ENCODE data around the gene FIGN.

FIGN gene

GRCh38 chr2:163681745-163682144 lies 54.1 kb downstream of the FIGN start:
- Histone ChIP-seq H3K36me3 (ENCODE audit: insufficient read depth, low read length) (no peaks in the 10 kb centered on the region), H3K27ac (ENCODE audit: low read depth, low read length) (no peak overlapping the region), H3K27me3 (ENCODE audit: control insufficient read depth in 1 of 2, insufficient read depth in 2 of 2, low read length in 2 of 2) (no peaks in the 10 kb centered on the region), H3K4me1 (ENCODE audit: insufficient read depth, low read length) (no peaks in the 10 kb centered on the region), H3K9ac (ENCODE audit: low read length) (no peak overlapping the region), H3K9me3 (ENCODE audit: low read length) (no peaks in the 10 kb centered on the region), H3K4me3 (ENCODE audit: low read depth in 1 of 2, low read length in 2 of 2) (no peak overlapping the region)

- Histone ChIP-seq H3K4me3 (ENCODE audit: low read depth in 1 of 2, low read length in 2 of 2) (no peak overlapping the region), H3K27me3 (ENCODE audit: control insufficient read depth in 1 of 2, insufficient read depth in 2 of 2, low read length in 2 of 2) (no peaks in the 10 kb centered on the region), H3K9me3 (ENCODE audit: low read length) (no peaks in the 10 kb centered on the region), H3K36me3 (ENCODE audit: insufficient read depth, low read length) (no peaks in the 10 kb centered on the region), H3K9ac (ENCODE audit: low read length) (no peak overlapping the region), H3K27ac (ENCODE audit: low read depth, low read length) (no peak overlapping the region), H3K4me1 (ENCODE audit: insufficient read depth, low read length) (no peaks in the 10 kb centered on the region)
Observed at GRCh38 chr2:163675388-163675787, 60.4 kb downstream of the FIGN start.

DNA sequence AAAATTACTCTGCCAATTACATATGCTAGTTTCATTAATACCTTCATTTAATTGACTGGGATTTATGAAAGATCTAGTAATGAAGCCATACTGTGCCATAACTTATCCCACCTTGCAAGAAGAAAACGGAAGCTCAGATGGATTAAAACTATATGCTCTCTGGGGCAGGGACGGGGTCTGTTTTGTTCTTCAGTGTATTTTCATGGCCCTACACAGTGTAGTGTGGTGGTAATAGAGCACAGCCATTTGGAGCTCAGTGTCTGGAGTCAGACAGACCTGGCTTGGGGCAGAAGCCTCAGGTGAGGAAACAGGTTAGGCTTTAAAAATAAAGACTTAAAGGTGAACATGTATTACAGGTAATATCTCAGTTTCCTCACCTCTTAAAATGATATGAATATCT lies 62.3 kb downstream of the FIGN start:
- Histone ChIP-seq H3K36me3 (ENCODE audit: insufficient read depth, low read length) (no peaks in the 10 kb centered on the region), H3K9me3 (ENCODE audit: low read length) (no peaks in the 10 kb centered on the region), H3K27me3 (ENCODE audit: control insufficient read depth in 1 of 2, insufficient read depth in 2 of 2, low read length in 2 of 2) (no peaks in the 10 kb centered on the region), H3K4me3 (ENCODE audit: low read depth in 1 of 2, low read length in 2 of 2) (no peak overlapping the region), H3K9ac (ENCODE audit: low read length) (no peak overlapping the region), H3K27ac (ENCODE audit: low read depth, low read length) (no peak overlapping the region), H3K4me1 (ENCODE audit: insufficient read depth, low read length) (no peaks in the 10 kb centered on the region)

GRCh38 chr2:163670929-163671328 lies 64.9 kb downstream of the FIGN start:
- Histone ChIP-seq H3K9me3 (ENCODE audit: low read length) (no peaks in the 10 kb centered on the region), H3K27ac (ENCODE audit: low read depth, low read length) (no peak overlapping the region), H3K9ac (ENCODE audit: low read length) (no peak overlapping the region), H3K4me3 (ENCODE audit: low read depth in 1 of 2, low read length in 2 of 2) (no peak overlapping the region), H3K36me3 (ENCODE audit: insufficient read depth, low read length) (no peaks in the 10 kb centered on the region), H3K4me1 (ENCODE audit: insufficient read depth, low read length) (no peaks in the 10 kb centered on the region), H3K27me3 (ENCODE audit: control insufficient read depth in 1 of 2, insufficient read depth in 2 of 2, low read length in 2 of 2) (no peaks in the 10 kb centered on the region)

GRCh38 chr2:163669506-163669905 lies 66.3 kb downstream of the FIGN start:
- Histone ChIP-seq H3K36me3 (ENCODE audit: insufficient read depth, low read length) (no peaks in the 10 kb centered on the region), H3K27me3 (ENCODE audit: control insufficient read depth in 1 of 2, insufficient read depth in 2 of 2, low read length in 2 of 2) (no peaks in the 10 kb centered on the region), H3K27ac (ENCODE audit: low read depth, low read length) (no peak overlapping the region), H3K9ac (ENCODE audit: low read length) (no peak overlapping the region), H3K9me3 (ENCODE audit: low read length) (no peaks in the 10 kb centered on the region), H3K4me1 (ENCODE audit: insufficient read depth, low read length) (no peaks in the 10 kb centered on the region), H3K4me3 (ENCODE audit: low read depth in 1 of 2, low read length in 2 of 2) (no peak overlapping the region)

- Histone ChIP-seq H3K4me1 (ENCODE audit: insufficient read depth, low read length) (no peaks in the 10 kb centered on the region), H3K27me3 (ENCODE audit: control insufficient read depth in 1 of 2, insufficient read depth in 2 of 2, low read length in 2 of 2) (no peaks in the 10 kb centered on the region), H3K4me3 (ENCODE audit: low read depth in 1 of 2, low read length in 2 of 2) (no peak overlapping the region), H3K36me3 (ENCODE audit: insufficient read depth, low read length) (no peaks in the 10 kb centered on the region), H3K9me3 (ENCODE audit: low read length) (no peaks in the 10 kb centered on the region), H3K9ac (ENCODE audit: low read length) (no peak overlapping the region), H3K27ac (ENCODE audit: low read depth, low read length) (no peak overlapping the region)
Observed at GRCh38 chr2:163667064-163667887, 68.5 kb downstream of the FIGN start.

DNA sequence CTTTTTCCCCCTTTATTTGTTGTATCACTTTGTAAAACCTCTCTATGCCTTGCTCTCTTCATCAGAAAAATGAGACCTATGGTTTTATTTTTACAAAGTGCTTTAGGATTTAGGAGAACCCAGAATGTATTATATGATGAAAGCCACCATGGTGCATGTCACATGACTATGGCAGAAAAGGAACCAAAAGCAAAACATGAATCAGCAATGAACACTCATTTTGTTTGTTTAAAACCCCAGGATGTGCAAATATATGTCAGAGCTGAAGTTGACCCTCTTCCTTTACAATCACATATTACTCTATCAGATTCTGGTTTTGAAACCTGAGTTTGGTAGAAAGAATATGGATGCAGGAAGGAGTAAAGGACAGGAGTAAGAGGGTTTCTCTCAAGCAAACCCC lies 70.0 kb downstream of the FIGN start:
- Histone ChIP-seq H3K4me3 (ENCODE audit: low read depth in 1 of 2, low read length in 2 of 2) (no peak overlapping the region), H3K9ac (ENCODE audit: low read length) (no peak overlapping the region), H3K9me3 (ENCODE audit: low read length) (no peaks in the 10 kb centered on the region), H3K4me1 (ENCODE audit: insufficient read depth, low read length) (no peaks in the 10 kb centered on the region), H3K36me3 (ENCODE audit: insufficient read depth, low read length) (no peaks in the 10 kb centered on the region), H3K27ac (ENCODE audit: low read depth, low read length) (no peak overlapping the region), H3K27me3 (ENCODE audit: control insufficient read depth in 1 of 2, insufficient read depth in 2 of 2, low read length in 2 of 2) (no peaks in the 10 kb centered on the region)

- H3K27me3 ChIP-seq (ENCODE audit: control insufficient read depth in 1 of 2, insufficient read depth in 2 of 2, low read length in 2 of 2): no peaks in the 10 kb centered on the region
- no peak overlapping the region for H3K9ac ChIP-seq (ENCODE audit: low read length)
- no peaks in the 10 kb centered on the region for H3K4me1 ChIP-seq (ENCODE audit: insufficient read depth, low read length)
- no peaks in the 10 kb centered on the region for H3K9me3 ChIP-seq (ENCODE audit: low read length)
- no peak overlapping the region for H3K4me3 ChIP-seq (ENCODE audit: low read depth in 1 of 2, low read length in 2 of 2)
- H3K36me3 ChIP-seq (ENCODE audit: insufficient read depth, low read length): no peaks in the 10 kb centered on the region
- no peak overlapping the region for H3K27ac ChIP-seq (ENCODE audit: low read depth, low read length)
Observed at GRCh38 chr2:163665051-163665450, 70.8 kb downstream of the FIGN start.

- H3K9me3 ChIP-seq (ENCODE audit: low read length): no peaks in the 10 kb centered on the region
- no peaks in the 10 kb centered on the region for H3K36me3 ChIP-seq (ENCODE audit: insufficient read depth, low read length)
- no peak overlapping the region for H3K9ac ChIP-seq (ENCODE audit: low read length)
- H3K4me1 ChIP-seq (ENCODE audit: insufficient read depth, low read length): no peaks in the 10 kb centered on the region
- no peaks in the 10 kb centered on the region for H3K27me3 ChIP-seq (ENCODE audit: control insufficient read depth in 1 of 2, insufficient read depth in 2 of 2, low read length in 2 of 2)
- no peak overlapping the region for H3K4me3 ChIP-seq (ENCODE audit: low read depth in 1 of 2, low read length in 2 of 2)
- H3K27ac ChIP-seq (ENCODE audit: low read depth, low read length): no peak overlapping the region
Observed at GRCh38 chr2:163664610-163665009, 71.2 kb downstream of the FIGN start.

DNA sequence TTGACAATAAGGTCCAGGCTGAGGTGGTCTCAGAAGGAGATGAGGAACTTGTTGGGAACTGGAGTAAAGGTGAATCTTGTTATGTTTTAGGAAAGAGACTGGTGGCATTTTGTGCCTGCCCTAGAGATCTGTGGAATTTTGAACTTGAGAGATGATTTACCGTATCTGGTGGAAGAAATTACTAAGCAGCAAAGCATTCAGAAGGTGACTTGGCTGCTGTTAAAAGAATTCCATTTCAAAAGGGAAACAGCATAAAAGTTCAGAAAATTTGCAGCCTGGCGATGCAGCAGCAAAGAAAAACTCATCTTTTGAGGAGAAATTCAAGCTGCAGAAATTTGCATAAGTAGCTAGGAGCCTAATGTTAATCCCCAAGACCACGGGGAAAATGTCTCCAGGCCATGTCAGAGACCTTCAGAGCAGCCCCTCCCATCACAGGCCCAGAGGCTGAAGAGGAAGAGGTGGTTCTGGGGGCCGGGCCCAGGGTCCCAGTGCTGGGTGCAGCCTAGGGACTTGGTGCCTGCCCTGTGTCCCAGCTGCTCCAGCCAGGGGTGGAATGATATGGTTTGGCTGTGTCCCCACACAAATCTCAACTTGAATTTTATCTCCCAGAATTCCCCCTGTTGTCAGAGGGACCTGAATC lies 73.5 kb downstream of the FIGN start:
- Histone ChIP-seq H3K9me3 (ENCODE audit: low read length) (no peaks in the 10 kb centered on the region), H3K36me3 (ENCODE audit: insufficient read depth, low read length) (no peaks in the 10 kb centered on the region), H3K4me1 (ENCODE audit: insufficient read depth, low read length) (no peaks in the 10 kb centered on the region), H3K4me3 (ENCODE audit: low read depth in 1 of 2, low read length in 2 of 2) (no peak overlapping the region), H3K27me3 (ENCODE audit: control insufficient read depth in 1 of 2, insufficient read depth in 2 of 2, low read length in 2 of 2) (no peaks in the 10 kb centered on the region), H3K9ac (ENCODE audit: low read length) (no peak overlapping the region), H3K27ac (ENCODE audit: low read depth, low read length) (no peak overlapping the region)

- Histone ChIP-seq H3K27me3 (ENCODE audit: control insufficient read depth in 1 of 2, insufficient read depth in 2 of 2, low read length in 2 of 2) (no peaks in the 10 kb centered on the region), H3K4me3 (ENCODE audit: low read depth in 1 of 2, low read length in 2 of 2) (no peak overlapping the region), H3K9ac (ENCODE audit: low read length) (no peak overlapping the region), H3K4me1 (ENCODE audit: insufficient read depth, low read length) (no peaks in the 10 kb centered on the region), H3K36me3 (ENCODE audit: insufficient read depth, low read length) (no peaks in the 10 kb centered on the region), H3K9me3 (ENCODE audit: low read length) (no peaks in the 10 kb centered on the region), H3K27ac (ENCODE audit: low read depth, low read length) (no peak overlapping the region)
Observed at GRCh38 chr2:163659224-163659623, 76.6 kb downstream of the FIGN start.

DNA sequence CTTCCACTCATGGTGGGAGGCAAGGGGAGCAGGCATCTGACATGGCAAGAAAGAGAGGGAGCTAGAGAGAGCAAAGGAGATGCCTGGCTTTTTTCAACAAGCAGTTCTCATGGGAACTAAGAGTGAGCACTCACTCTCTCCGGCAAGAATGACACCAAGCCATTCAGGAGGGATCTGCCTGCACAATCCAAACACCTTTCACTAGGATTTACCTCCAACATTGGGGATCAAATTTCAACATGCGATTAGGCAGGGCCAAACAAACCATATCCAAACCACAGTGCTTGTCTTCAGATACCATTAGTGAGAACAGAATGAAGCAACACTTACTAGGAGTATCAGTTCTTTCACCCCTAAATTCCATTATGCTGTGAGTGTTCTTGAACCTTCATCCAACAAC lies 77.3 kb downstream of the FIGN start:
- Histone ChIP-seq H3K27ac (ENCODE audit: low read depth, low read length) (no peak overlapping the region), H3K4me3 (ENCODE audit: low read depth in 1 of 2, low read length in 2 of 2) (no peak overlapping the region), H3K4me1 (ENCODE audit: insufficient read depth, low read length) (no peaks in the 10 kb centered on the region), H3K27me3 (ENCODE audit: control insufficient read depth in 1 of 2, insufficient read depth in 2 of 2, low read length in 2 of 2) (no peaks in the 10 kb centered on the region), H3K9ac (ENCODE audit: low read length) (no peak overlapping the region), H3K9me3 (ENCODE audit: low read length) (no peaks in the 10 kb centered on the region), H3K36me3 (ENCODE audit: insufficient read depth, low read length) (no peaks in the 10 kb centered on the region)
